RWPE2 (cell line): ENCODE measurements around the gene EDN2.
A peak's percentile ranks its signal among the peaks of the same experiment; 100 is the strongest.

ENCODE experiments used
- ATAC-seq: fragments of 200-7000 bp; cut with Tn5 transposase; 3 replicates; pipeline ENCODE4 v1.9.1; 2021; ENCODE audit warnings: low read depth
- DNase-seq: peaks from one replicate; pipeline ENCODE4 v3.0.0-alpha.2; 2020; ENCODE audit warnings: low spot score
- H3K27ac ChIP-seq: fragments of 450-650 bp; 2 replicates; pipeline ENCODE4 v1.5.1; 2017; ENCODE audit warnings: mild to moderate bottlenecking; ENCODE audit not compliant: poor library complexity, severe bottlenecking
- H3K27me3 ChIP-seq: fragments of 250-450 bp; sonication (Bioruptor Pico); 2 replicates; pipeline ENCODE4 v1.5.1; 2021; ENCODE audit warnings: mild to moderate bottlenecking, moderate library complexity; ENCODE audit not compliant: insufficient read depth, poor library complexity, severe bottlenecking
- H3K36me3 ChIP-seq: fragments of 250-450 bp; sonication (Bioruptor Pico); 2 replicates; pipeline ENCODE4 v1.5.1; 2020; ENCODE audit warnings: low read depth, mild to moderate bottlenecking, moderate library complexity
- H3K4me1 ChIP-seq: fragments of 250-450 bp; sonication (Bioruptor Pico); 2 replicates; pipeline ENCODE4 v1.5.1; 2021; ENCODE audit warnings: mild to moderate bottlenecking, moderate library complexity; ENCODE audit not compliant: insufficient read depth, poor library complexity, severe bottlenecking
- H3K4me3 ChIP-seq: fragments of 250-450 bp; sonication (Bioruptor Pico); 2 replicates; pipeline ENCODE4 v1.5.1; 2021; ENCODE audit warnings: mild to moderate bottlenecking, moderate library complexity; ENCODE audit not compliant: severe bottlenecking
- H3K9me3 ChIP-seq: fragments of 250-450 bp; sonication (Bioruptor Pico); 2 replicates; pipeline ENCODE4 v1.5.1; 2021; ENCODE audit warnings: mild to moderate bottlenecking, moderate library complexity; ENCODE audit not compliant: severe bottlenecking
- TF ChIP-seq, protein P1 (sequence below): fragments of 450-650 bp; IDR thresholded peaks from one replicate; pipeline ENCODE4 v1.5.1; 2017; ENCODE audit warnings: mild to moderate bottlenecking, moderate library complexity; ENCODE audit not compliant: poor library complexity, severe bottlenecking

The EDN2 gene

GRCh38 chr1:41461790-41462679, 22.4 kb downstream of the EDN2 start:
- TF ChIP-seq, protein P1, sequence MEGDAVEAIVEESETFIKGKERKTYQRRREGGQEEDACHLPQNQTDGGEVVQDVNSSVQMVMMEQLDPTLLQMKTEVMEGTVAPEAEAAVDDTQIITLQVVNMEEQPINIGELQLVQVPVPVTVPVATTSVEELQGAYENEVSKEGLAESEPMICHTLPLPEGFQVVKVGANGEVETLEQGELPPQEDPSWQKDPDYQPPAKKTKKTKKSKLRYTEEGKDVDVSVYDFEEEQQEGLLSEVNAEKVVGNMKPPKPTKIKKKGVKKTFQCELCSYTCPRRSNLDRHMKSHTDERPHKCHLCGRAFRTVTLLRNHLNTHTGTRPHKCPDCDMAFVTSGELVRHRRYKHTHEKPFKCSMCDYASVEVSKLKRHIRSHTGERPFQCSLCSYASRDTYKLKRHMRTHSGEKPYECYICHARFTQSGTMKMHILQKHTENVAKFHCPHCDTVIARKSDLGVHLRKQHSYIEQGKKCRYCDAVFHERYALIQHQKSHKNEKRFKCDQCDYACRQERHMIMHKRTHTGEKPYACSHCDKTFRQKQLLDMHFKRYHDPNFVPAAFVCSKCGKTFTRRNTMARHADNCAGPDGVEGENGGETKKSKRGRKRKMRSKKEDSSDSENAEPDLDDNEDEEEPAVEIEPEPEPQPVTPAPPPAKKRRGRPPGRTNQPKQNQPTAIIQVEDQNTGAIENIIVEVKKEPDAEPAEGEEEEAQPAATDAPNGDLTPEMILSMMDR = no peak
- no peak overlapping the region for H3K4me3 ChIP-seq
- no peaks in the 10 kb centered on the region for H3K27me3 ChIP-seq
- H3K4me1 ChIP-seq = peaks cover 12% of the 10 kb centered on the region
- H3K27ac ChIP-seq = no peak overlapping the region
- H3K9me3 ChIP-seq = no peaks in the 10 kb centered on the region
- ATAC-seq (no peak), DNase-seq (no peak)
- H3K36me3 ChIP-seq = no peaks in the 10 kb centered on the region

- TF ChIP-seq, protein P1 = no peak
- no peaks in the 10 kb centered on the region for H3K27me3 ChIP-seq
- no peaks in the 10 kb centered on the region for H3K4me1 ChIP-seq
- H3K27ac ChIP-seq = no peak overlapping the region
- no peak for ATAC-seq
- H3K4me3 ChIP-seq = no peak overlapping the region
- no peaks in the 10 kb centered on the region for H3K36me3 ChIP-seq
- DNase-seq = no peak
- H3K9me3 ChIP-seq = no peaks in the 10 kb centered on the region
Measured at GRCh38 chr1:41456847-41457540, 27.5 kb downstream of the EDN2 start.

- TF ChIP-seq, protein P1 = no peak
- H3K4me1 ChIP-seq = no peaks in the 10 kb centered on the region
- H3K4me3 ChIP-seq = no peak overlapping the region
- H3K27ac ChIP-seq = no peak overlapping the region
- no peaks in the 10 kb centered on the region for H3K36me3 ChIP-seq
- H3K9me3 ChIP-seq = no peaks in the 10 kb centered on the region
- no peak for DNase-seq
- no peaks in the 10 kb centered on the region for H3K27me3 ChIP-seq
- ATAC-seq = peak; percentile 68
Measured at GRCh38 chr1:41455479-41456332, 28.8 kb downstream of the EDN2 start.

DNA sequence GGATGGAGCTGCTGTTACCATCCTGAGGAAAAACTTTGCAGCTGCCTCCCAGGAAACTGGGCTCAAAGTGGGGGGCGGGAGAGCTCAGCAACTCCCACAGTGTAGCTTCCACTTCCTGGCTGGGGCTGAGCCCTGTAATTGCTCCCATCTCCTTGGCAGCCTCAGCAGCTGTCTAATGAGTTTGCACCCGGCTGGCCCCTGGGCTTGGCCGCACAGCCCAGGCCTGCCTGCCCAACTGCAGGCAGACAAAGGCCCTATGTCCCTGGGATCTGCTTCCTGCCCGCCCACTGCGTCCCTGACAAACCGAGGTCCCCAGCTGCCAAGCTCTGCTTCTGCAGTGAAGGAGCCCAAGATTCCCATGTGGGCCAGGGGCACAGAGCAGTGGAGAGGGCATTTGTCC, 30.1 kb downstream of the EDN2 start:
- no peak overlapping the region for H3K27ac ChIP-seq
- DNase-seq (no peak), ATAC-seq (no peak)
- H3K4me1 ChIP-seq = no peaks in the 10 kb centered on the region
- no peaks in the 10 kb centered on the region for H3K36me3 ChIP-seq
- no peaks in the 10 kb centered on the region for H3K9me3 ChIP-seq
- no peak overlapping the region for H3K4me3 ChIP-seq
- TF ChIP-seq, protein P1 = no peak
- H3K27me3 ChIP-seq = no peaks in the 10 kb centered on the region
